ENCODE measurements around the gene ETV1.

ETV1 gene

DNA sequence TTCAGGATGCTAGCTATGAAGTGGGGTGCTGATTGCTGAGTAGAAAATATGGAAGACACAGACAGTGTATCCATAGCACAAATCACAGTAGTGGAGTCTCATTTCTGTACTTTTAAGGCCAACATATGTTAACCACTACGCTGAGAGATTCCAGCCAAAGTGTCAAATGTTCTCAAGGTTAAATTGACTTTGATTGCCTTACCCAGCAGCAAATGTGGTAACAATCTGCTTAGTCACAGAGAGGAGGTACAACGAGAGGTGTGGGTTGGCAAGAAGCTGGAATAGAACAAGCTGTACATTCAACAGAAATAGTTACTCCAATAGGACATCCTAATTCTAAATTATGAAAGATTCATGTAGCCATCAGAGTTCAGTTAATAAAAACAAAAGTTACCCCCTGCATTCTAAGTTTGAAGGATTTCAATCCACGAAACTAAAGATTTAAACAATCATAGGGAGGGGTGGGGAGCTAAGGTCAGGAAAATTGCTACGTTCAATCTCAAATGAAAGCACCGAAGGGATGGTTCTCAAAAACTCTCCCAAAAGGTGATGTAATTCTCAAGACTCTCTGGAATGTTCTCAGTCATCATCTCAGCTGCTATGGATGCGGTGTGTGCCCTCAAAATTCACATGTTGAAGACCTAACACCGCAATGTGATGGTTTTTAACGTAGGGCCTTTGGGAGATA lies 137.0 kb downstream of the ETV1 start:
- Histone ChIP-seq H3K4me3 (ENCODE audit: low read depth, low read length) (no peak overlapping the region), H3K4me1 (ENCODE audit: control insufficient read depth, insufficient read depth, low read length) (peaks cover 22% of the 10 kb centered on the region), H3K9ac (ENCODE audit: low read depth, low read length) (no peak overlapping the region), H3K27ac (ENCODE audit: low read depth, low read length) (peak overlapping the region; percentile 37), H3K36me3 (ENCODE audit: control insufficient read depth, insufficient read depth, low read length) (no peaks in the 10 kb centered on the region), H3K9me3 (ENCODE audit: control insufficient read depth, insufficient read depth, low read length) (no peaks in the 10 kb centered on the region), H3K27me3 (ENCODE audit: control insufficient read depth, insufficient read depth, low read length) (no peaks in the 10 kb centered on the region)

- H3K27ac ChIP-seq (ENCODE audit: low read depth, low read length), result peak overlapping the region; percentile 37
- no peaks in the 10 kb centered on the region for H3K27me3 ChIP-seq (ENCODE audit: control insufficient read depth, insufficient read depth, low read length)
- no peaks in the 10 kb centered on the region for H3K9me3 ChIP-seq (ENCODE audit: control insufficient read depth, insufficient read depth, low read length)
- H3K4me1 ChIP-seq (ENCODE audit: control insufficient read depth, insufficient read depth, low read length), result peaks cover 22% of the 10 kb centered on the region
- H3K9ac ChIP-seq (ENCODE audit: low read depth, low read length), result no peak overlapping the region
- H3K36me3 ChIP-seq (ENCODE audit: control insufficient read depth, insufficient read depth, low read length), result no peaks in the 10 kb centered on the region
- no peak overlapping the region for H3K4me3 ChIP-seq (ENCODE audit: low read depth, low read length)
These were observed 137.7 kb downstream of the ETV1 start for GRCh38 chr7:13851736-13852135.

- Histone ChIP-seq H3K4me1 (ENCODE audit: control insufficient read depth, insufficient read depth, low read length) (peaks cover 22% of the 10 kb centered on the region), H3K36me3 (ENCODE audit: control insufficient read depth, insufficient read depth, low read length) (no peaks in the 10 kb centered on the region), H3K27ac (ENCODE audit: low read depth, low read length) (peak overlapping the region; percentile 86), H3K27me3 (ENCODE audit: control insufficient read depth, insufficient read depth, low read length) (no peaks in the 10 kb centered on the region), H3K9me3 (ENCODE audit: control insufficient read depth, insufficient read depth, low read length) (no peaks in the 10 kb centered on the region), H3K9ac (ENCODE audit: low read depth, low read length) (no peak overlapping the region), H3K4me3 (ENCODE audit: low read depth, low read length) (no peak overlapping the region)
These were observed 139.2 kb downstream of the ETV1 start for GRCh38 chr7:13850185-13850752.

GRCh38 chr7:13849163-13849892 lies 140.1 kb downstream of the ETV1 start:
- Histone ChIP-seq H3K9me3 (ENCODE audit: control insufficient read depth, insufficient read depth, low read length) (no peaks in the 10 kb centered on the region), H3K27me3 (ENCODE audit: control insufficient read depth, insufficient read depth, low read length) (no peaks in the 10 kb centered on the region), H3K9ac (ENCODE audit: low read depth, low read length) (no peak overlapping the region), H3K4me3 (ENCODE audit: low read depth, low read length) (no peak overlapping the region), H3K27ac (ENCODE audit: low read depth, low read length) (peak overlapping the region; percentile 86), H3K4me1 (ENCODE audit: control insufficient read depth, insufficient read depth, low read length) (peaks cover 22% of the 10 kb centered on the region), H3K36me3 (ENCODE audit: control insufficient read depth, insufficient read depth, low read length) (no peaks in the 10 kb centered on the region)

- H3K27ac ChIP-seq (ENCODE audit: low read depth, low read length), result no peak overlapping the region
- H3K27me3 ChIP-seq (ENCODE audit: control insufficient read depth, insufficient read depth, low read length), result no peaks in the 10 kb centered on the region
- no peaks in the 10 kb centered on the region for H3K36me3 ChIP-seq (ENCODE audit: control insufficient read depth, insufficient read depth, low read length)
- H3K4me1 ChIP-seq (ENCODE audit: control insufficient read depth, insufficient read depth, low read length), result peaks cover 22% of the 10 kb centered on the region
- no peak overlapping the region for H3K4me3 ChIP-seq (ENCODE audit: low read depth, low read length)
- no peak overlapping the region for H3K9ac ChIP-seq (ENCODE audit: low read depth, low read length)
- no peaks in the 10 kb centered on the region for H3K9me3 ChIP-seq (ENCODE audit: control insufficient read depth, insufficient read depth, low read length)
These were observed 140.8 kb downstream of the ETV1 start for GRCh38 chr7:13848681-13849131.

DNA sequence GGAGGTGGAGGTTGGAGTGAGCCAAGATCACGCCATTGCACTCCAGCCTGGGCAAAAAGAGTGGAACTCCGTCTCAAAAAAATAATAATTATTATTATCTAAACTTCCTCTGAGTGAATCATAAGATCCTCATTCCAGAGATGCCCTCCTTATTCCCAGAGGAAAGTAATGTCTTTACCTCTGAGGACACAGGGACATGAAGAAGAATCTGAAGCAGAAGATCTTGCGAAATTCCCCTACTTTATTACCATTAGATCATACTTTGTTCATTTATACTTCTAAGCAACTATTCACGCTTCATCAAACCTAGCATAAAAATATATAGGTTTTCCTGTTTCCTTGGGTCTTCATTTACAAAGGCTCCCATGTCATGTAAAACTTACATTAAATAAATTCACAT lies 143.1 kb downstream of the ETV1 start:
- H3K4me1 ChIP-seq (ENCODE audit: control insufficient read depth, insufficient read depth, low read length), result peaks cover 20% of the 10 kb centered on the region
- no peak overlapping the region for H3K4me3 ChIP-seq (ENCODE audit: low read depth, low read length)

DNA sequence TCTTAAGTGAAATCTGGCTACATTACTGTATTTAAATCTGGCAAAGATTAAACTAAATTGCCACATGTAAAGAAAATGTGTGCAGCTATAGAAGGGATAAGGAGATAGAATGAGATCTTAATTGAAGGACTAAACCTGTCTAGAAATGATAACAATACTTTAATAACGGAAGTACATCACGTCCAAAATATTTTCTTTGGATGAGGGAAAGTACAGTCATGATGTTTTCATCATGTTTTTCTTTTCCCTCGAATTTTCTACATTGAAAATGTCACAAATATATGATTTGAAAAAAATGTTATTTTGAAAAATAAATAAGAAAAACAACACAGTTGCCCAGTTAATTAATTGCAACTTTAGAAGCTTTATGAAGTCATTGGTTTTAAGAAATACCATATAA lies 143.9 kb downstream of the ETV1 start:
- no peak overlapping the region for H3K4me3 ChIP-seq (ENCODE audit: low read depth, low read length)
- H3K27me3 ChIP-seq (ENCODE audit: control insufficient read depth, insufficient read depth, low read length), result no peaks in the 10 kb centered on the region
- no peak overlapping the region for H3K9ac ChIP-seq (ENCODE audit: low read depth, low read length)
- no peak overlapping the region for H3K27ac ChIP-seq (ENCODE audit: low read depth, low read length)
- H3K36me3 ChIP-seq (ENCODE audit: control insufficient read depth, insufficient read depth, low read length), result no peaks in the 10 kb centered on the region
- no peaks in the 10 kb centered on the region for H3K9me3 ChIP-seq (ENCODE audit: control insufficient read depth, insufficient read depth, low read length)
- peaks cover 23% of the 10 kb centered on the region for H3K4me1 ChIP-seq (ENCODE audit: control insufficient read depth, insufficient read depth, low read length)

More for the DNA sequence above, 143.1 kb downstream of the ETV1 start:
- Histone ChIP-seq H3K27ac (ENCODE audit: low read depth, low read length) (no peak overlapping the region), H3K36me3 (ENCODE audit: control insufficient read depth, insufficient read depth, low read length) (no peaks in the 10 kb centered on the region), H3K27me3 (ENCODE audit: control insufficient read depth, insufficient read depth, low read length) (no peaks in the 10 kb centered on the region), H3K9me3 (ENCODE audit: control insufficient read depth, insufficient read depth, low read length) (no peaks in the 10 kb centered on the region), H3K9ac (ENCODE audit: low read depth, low read length) (no peak overlapping the region)

- Histone ChIP-seq H3K36me3 (ENCODE audit: control insufficient read depth, insufficient read depth, low read length) (no peaks in the 10 kb centered on the region), H3K9me3 (ENCODE audit: control insufficient read depth, insufficient read depth, low read length) (no peaks in the 10 kb centered on the region), H3K4me1 (ENCODE audit: control insufficient read depth, insufficient read depth, low read length) (peaks cover 17% of the 10 kb centered on the region), H3K27ac (ENCODE audit: low read depth, low read length) (no peak overlapping the region), H3K4me3 (ENCODE audit: low read depth, low read length) (no peak overlapping the region), H3K27me3 (ENCODE audit: control insufficient read depth, insufficient read depth, low read length) (no peaks in the 10 kb centered on the region), H3K9ac (ENCODE audit: low read depth, low read length) (no peak overlapping the region)
These were observed 144.5 kb downstream of the ETV1 start for GRCh38 chr7:13844954-13845353.

- Histone ChIP-seq H3K9ac (ENCODE audit: low read depth, low read length) (no peak overlapping the region), H3K4me3 (ENCODE audit: low read depth, low read length) (no peak overlapping the region), H3K36me3 (ENCODE audit: control insufficient read depth, insufficient read depth, low read length) (no peaks in the 10 kb centered on the region), H3K27ac (ENCODE audit: low read depth, low read length) (no peak overlapping the region), H3K4me1 (ENCODE audit: control insufficient read depth, insufficient read depth, low read length) (peaks cover 23% of the 10 kb centered on the region), H3K27me3 (ENCODE audit: control insufficient read depth, insufficient read depth, low read length) (no peaks in the 10 kb centered on the region), H3K9me3 (ENCODE audit: control insufficient read depth, insufficient read depth, low read length) (no peaks in the 10 kb centered on the region)
These were observed 148.2 kb downstream of the ETV1 start for GRCh38 chr7:13841284-13841683.

All from HUES48 (cell line).